HG03175 (cell line): ENCODE data around the gene KDM3A.
A peak's percentile ranks its signal among the peaks of the same experiment; 100 is the strongest.

ENCODE experiments used
- ATAC-seq: cut with Tn5 transposase; IDR thresholded peaks from one replicate; pipeline ENCODE4 v1.9.1; 2021; ENCODE audit warnings: mild to moderate bottlenecking, moderate library complexity; ENCODE audit not compliant: unreplicated experiment

The KDM3A gene, protein sequence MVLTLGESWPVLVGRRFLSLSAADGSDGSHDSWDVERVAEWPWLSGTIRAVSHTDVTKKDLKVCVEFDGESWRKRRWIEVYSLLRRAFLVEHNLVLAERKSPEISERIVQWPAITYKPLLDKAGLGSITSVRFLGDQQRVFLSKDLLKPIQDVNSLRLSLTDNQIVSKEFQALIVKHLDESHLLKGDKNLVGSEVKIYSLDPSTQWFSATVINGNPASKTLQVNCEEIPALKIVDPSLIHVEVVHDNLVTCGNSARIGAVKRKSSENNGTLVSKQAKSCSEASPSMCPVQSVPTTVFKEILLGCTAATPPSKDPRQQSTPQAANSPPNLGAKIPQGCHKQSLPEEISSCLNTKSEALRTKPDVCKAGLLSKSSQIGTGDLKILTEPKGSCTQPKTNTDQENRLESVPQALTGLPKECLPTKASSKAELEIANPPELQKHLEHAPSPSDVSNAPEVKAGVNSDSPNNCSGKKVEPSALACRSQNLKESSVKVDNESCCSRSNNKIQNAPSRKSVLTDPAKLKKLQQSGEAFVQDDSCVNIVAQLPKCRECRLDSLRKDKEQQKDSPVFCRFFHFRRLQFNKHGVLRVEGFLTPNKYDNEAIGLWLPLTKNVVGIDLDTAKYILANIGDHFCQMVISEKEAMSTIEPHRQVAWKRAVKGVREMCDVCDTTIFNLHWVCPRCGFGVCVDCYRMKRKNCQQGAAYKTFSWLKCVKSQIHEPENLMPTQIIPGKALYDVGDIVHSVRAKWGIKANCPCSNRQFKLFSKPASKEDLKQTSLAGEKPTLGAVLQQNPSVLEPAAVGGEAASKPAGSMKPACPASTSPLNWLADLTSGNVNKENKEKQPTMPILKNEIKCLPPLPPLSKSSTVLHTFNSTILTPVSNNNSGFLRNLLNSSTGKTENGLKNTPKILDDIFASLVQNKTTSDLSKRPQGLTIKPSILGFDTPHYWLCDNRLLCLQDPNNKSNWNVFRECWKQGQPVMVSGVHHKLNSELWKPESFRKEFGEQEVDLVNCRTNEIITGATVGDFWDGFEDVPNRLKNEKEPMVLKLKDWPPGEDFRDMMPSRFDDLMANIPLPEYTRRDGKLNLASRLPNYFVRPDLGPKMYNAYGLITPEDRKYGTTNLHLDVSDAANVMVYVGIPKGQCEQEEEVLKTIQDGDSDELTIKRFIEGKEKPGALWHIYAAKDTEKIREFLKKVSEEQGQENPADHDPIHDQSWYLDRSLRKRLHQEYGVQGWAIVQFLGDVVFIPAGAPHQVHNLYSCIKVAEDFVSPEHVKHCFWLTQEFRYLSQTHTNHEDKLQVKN (N-terminal part only)

DNA sequence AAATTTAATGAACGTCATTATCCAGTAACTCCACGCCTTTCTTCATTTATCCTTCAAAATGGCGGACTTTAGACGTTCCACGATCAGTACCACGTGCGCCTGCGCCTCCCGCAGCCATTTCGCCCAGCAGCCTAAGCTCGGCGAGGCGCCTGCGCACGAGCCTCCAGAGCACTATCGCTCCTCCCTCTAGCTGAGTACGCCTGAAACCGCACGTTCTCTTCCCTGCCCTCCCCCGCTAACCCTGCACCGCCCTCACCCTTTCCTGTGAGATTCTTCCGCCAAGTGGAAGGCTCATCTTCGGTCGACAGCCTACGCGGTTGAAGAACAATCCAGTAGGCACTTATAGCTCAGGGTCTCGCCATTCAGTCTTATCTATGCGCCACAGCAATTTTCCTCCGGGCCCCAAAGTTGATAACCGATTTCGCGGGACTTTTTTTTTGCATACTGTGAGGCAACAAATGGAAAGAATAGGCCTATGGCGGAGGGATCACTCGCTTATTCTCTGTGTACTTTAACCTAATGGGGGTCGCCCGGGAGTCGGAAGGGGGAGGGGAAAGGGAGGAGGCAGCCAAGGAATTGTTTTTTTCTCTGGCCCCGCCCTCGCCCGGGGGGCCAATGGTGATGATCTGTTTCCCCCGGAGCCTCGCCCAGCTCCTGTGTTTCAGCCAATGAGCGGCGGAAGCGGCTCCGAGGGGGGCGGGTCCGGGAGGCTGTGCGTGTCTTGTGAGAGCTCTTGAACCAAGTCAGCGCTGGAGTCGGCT is at the start of gene KDM3A:
Gene KDM3A (plus strand): TSS at position 741 of the 761 bp plus-strand sequence. CDS start 677 bp downstream, outside the sequence.
- peak; percentile 83 for ATAC-seq

DNA sequence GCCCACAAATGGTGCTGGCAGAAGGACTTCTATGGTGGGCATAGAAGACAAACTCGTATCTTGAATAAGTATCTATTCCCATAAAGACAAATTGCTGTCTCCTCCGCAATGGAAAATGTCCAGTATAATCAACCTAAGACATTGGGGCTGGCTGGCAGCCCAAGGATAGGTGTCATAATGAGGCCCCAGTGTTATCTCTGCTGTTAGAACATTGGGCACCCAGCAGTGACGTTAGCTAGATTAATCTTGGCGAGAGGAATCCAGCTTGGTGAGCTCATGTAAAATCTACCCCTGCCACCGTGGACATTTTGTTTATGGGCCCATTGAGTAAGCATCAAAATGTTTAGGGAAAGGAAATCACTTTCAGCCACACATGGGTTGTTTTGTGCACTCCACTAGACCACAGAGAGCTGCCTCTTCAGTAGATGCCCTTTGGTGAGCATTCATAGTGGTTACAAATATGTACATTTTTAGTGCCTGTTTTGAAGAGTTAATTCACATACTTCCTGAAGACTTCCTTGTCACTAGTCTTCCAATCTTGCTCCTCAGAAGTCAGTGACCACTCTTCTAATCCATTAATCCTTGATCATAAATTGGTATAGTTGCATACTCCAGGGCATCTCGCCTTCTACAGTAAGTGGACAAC is 48.2 kb upstream of the KDM3A start:
- ATAC-seq = no peak

DNA sequence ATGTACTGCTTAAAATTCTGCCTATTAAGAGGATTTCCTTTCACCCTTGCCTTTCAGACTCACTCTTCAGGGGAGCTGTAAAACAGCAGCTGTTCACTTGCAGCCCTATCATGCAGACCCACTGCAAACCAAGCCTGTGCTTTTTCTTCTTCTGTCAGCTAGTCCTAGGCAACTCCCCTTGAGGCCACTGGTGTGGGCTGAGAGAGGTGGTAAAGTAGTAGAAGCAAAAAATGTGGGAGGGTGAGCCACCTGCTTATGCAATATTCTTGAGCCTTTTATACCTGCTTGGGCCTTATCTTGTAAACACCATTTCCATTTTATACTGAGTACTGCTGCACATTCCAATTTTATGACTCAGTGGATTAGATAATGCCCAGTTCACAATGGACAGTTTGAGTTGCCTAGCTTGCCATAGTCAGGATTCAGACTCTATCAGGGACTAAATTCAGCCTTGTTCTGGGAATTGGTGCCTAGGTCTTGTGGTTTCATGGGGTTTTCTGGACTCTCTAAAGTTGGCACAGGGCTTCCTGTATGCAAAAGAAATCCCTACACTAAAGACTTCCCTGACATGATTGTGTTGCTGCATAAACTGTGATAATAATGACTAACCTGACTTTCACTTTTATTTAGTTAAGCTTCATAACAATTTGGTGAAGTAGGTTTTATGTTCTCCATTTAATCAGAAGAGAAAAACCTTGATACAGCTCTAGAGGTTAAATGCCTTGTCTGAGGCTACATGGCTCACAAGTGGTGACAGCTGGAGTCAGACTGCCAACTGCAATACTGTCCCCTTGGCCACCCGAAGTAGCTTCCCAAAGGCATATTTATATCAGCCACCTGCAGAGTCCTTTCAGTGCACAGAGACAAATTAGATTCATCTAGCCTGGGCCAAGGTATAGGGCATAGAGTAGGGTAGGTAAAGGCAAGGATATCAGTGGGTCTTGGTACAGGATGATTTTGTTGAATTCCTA is 47.4 kb upstream of the KDM3A start:
- no peak for ATAC-seq

DNA sequence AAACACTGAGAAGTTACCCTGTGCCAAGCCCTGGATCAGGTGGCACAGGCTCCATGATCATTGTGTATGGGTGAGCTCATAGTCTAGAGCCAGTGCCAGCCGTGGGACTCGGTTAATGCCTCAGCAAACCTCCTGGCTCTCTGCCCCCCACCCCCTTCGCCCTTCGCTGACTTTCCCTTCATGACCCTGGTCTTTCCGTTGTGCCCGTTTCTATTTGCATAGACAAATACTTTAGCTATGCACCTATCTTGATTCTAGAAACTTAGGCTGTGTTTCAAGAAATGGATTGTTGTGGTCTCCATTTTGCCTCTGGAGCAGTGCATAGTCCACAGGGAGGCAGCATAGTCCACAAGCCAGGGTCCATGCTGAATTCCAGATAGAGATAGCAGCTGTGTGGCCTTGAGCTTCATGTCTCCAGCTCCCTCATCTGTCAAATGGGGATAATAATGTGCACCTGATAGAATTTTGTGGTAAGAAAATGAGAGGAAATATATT is 44.8 kb upstream of the KDM3A start:
- ATAC-seq = no peak

DNA sequence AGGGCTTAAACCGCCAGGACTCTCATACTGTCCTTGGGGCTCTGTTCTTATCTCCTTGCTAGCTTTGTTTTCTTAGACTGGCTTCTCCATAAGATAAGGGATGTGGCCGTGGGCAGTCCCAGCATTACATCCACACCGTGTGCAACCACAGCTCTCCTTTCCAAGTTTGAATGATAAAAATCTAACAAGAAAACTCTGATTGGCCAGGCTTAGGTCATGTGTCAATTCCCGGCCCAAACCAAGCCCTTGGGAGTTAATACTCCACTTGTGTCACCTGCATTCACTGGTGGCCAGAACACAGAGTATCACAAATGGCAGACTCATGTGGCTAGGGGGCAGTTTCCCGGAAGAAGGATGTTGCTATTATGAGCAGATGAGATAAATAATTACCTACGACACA is 43.2 kb upstream of the KDM3A start:
- peak; percentile 59 for ATAC-seq

DNA sequence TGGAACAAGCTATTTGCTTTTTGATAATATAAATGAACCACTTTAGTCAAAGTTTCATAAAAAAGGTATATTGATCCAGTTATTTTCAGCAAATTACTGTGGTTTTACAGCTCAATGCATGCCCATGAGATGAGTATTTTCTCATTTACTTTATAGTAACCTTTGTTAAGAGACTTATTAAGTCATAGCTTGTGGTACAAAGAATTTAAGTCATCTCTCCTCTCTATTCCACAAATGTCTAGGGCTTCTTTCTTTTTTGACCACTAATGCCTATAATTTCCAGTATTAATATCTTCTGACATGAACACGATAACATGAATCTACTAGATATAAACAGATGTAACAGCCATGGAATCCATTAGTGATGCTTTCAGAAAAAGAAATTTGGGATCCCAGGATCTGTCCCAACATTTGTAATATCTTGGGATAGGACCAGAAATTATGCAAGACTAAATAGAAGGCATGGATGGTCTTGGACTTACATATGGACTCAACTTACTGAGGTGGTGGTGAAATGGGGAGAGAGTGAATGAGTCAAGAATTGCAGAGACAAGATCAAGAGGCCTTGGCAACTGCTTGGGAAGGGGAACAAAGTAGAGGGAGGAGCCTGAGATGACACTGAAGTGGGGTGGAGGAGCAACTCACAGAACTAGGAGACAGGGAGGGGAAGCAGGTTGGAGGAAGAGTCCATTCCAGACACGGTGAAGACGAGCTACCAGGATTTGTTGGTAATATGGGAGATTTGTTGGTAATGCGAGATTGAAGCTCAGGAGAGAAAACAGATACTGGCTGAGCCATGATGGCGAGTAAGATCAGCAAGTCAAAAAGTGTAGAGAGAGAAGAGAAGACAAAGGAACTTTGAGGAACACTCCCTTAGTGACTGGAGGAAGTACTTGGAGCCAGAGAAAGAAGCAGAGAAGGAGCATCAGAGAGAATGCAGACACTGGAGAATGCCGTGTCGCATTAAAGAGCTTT is 42.4 kb upstream of the KDM3A start:
- peak; percentile 52 for ATAC-seq

DNA sequence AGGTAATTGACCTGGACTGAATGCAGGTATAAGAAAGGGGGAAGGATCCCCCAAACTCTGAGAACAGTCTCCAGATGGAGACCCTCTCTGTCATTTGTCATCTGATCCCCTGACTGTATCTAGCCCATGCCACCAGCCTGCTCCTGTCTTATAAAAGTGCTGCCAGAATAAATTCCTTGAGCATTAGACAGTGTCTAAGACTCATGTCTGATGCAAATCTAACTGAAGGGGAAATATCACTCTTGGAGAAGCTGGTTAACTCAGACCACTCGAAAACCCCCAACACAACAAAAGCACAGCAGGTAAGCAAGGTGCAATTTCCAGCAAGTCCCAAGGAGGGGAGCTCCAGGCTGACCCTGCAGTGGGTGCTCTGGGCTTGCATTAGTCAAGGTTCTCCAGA is 40.9 kb upstream of the KDM3A start:
- ATAC-seq = no peak

DNA sequence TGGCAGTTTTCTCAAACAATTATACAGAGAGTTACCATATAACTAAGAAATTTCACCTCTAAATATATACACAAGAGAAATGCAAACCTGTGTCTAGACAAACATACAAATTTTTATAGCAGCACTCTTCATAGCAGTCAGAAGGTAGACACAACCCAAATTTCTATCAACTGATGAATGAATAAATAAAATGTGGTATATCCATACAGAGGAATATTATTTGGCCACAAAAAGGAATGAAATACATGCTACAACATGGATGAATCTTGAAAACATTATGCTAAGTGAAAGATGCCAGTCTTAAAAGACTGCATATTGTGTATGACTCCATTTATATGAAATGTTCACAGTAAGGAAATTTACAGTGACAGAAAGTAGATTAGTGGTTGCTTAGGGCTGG is 30.6 kb upstream of the KDM3A start:
- ATAC-seq = no peak

DNA sequence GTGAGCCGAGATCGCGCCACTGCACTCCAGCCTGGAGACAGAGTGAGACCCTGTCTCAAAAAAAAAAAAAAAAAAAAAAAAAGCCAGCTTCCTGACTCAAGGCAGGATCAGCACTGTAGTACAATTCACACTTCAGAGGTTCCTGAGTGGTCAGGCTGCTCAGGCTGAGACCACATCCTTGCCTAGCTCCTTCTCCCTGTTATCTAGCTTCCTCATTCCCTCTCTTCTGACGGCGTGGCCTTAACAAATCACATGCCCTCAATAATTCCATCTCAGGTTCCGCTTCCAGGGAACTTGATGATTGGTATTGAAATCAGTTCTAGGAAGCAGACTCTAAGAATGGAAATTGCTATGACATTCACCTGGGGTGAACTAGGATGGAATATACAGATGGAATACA is 29.8 kb upstream of the KDM3A start:
- no peak for ATAC-seq

DNA sequence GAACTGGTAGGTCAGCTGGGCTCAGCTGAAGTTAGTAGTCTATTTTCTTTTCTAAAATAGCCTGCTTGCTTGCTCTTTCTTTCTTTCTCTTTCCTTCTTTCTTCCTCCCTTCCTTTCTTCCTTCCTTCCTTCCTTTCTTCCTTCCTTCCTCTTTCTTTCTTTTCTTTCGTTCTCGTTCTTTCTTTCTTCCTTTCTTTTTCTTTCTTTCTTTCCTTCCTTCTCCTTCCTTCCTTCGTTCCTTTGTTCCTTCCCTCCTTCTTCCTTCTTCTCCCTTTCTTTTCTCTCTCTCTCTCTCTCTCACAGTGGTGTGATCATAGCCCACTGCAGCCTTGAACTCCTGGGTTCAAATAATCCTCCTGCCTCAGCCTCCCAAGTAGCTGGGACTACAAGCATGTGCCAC is 29.2 kb upstream of the KDM3A start:
- ATAC-seq = no peak

DNA sequence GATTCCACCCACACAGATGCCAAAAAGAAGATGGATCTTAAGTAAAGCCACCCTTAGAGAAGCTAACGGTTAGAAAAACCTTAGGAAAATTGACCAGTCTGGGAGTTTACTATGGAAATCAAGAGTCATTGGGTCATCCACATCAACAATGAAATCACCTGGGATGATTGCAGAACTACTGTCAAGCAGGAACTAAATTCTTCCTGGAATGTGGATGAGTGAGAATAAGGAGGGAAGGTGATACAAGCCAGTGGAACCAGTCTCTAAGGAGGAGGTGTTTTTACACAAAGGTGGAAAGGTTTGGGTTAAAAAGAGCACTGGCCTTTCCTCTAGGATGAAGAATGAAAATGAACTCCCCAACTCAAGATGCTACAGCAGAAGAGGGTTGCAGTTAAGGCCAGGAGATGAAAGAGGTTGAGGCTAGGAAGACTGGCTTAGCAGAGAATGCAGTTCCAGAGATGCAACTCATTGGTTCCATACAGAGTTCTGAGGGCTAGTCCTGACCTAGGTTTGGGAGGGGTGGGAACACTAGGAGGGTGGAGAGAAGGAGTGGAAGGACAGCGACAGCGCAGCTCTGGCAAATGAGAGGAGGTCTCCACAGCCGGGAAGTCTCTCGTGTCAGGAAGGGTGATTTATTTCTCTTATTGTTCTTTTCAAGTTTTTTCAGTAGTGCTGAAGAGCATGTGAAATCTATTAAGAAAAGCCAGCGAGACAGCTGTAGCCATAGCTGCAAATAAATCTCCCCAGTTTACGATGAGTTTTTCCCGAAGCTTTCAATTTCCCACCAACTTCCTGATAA is 27.7 kb upstream of the KDM3A start:
- no peak for ATAC-seq

DNA sequence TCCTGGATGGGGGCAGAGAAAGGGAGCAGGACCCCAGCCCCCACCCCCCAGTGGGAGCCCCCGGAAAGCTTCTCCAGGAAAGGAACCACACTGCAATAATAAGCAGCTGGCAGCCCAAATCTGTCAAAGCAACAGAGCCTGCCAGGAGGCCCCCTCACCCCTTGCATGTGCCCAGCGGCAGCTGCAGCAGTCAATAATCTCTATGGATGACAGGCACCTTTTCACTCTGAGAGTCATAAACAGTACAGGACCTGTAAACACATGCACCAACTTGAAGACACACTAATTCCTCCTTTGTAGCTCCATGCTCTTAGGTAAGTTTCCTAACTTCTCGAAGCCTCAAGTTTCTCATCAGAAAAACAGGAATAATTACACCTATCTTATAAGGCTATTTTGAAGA is 26.2 kb upstream of the KDM3A start:
- no peak for ATAC-seq

DNA sequence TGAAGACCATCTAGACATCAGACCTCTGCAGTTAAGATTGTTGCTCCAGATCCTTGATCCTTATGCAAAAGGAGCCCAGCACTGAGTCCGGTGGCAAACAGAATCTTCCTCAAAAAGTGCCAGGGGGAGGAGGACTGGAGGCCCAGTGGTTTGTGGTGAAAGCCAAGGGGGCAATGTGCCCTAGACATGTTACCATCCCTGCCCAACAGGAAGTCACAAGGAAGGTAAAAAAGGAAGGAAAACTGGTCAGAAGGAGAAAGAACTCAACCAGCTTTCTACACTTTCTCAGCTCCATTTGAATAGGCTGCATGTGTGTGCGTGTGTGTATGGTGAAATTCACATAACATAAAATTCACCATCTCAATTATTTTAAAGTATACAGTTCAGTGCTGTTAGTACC is 25.0 kb upstream of the KDM3A start:
- ATAC-seq = no peak

DNA sequence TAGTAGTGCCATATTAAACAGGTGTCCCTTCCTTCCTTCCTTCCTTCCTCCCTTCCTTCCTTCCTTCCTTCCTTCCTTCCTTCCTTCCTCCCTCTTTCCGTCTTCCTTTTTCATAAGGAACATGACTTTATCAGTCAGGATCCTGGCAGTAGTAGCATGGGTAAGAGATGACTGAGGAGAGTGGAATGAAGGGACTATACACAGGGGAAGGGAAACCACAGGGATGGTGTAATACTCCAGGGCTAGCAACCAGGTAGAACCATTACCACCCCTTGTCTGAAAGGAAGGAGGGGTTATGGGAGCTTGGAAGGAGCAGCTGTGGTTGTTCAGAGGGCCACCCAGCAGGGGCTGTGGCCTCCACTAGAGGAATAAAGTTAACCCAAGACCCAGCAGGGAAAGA is 23.2 kb upstream of the KDM3A start:
- no peak for ATAC-seq

DNA sequence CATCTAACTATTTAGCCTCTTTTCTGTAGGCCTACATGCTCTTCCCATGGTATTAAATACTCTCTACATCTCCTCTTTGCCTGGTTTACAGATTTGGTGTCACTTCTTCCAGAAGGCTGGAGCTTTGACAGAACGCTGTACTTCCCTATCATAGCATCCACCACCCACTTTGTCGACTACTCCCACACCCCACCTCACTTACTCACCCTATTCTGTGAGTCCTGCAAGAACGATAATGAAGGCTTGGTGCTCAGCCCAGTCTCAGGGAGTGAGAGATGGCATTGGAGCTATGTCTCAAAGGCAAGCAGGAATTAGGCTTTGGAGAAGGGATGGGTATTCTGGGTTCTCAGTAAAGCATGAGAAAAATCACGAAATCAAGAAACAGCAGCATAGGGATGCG is 20.3 kb upstream of the KDM3A start:
- no peak for ATAC-seq

DNA sequence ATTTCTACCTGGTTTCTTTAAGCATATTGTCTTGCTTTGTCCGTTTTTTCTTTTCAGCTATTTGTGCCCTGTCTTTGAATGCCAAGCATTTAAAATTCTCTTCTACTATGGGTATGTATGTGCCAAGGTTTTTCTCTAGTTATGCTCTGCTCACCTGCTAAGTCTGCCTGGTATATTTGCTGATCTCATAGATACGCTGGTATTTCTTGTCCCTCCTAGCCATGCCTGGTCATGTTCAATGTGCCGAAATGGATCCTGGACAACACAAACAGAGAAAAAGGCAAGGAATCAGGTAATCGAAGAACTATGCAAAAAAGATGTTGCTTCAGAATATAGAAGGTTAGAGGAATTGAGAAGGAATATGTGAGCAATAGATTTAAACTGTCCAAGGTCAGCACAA is 14.9 kb upstream of the KDM3A start:
- no peak for ATAC-seq

DNA sequence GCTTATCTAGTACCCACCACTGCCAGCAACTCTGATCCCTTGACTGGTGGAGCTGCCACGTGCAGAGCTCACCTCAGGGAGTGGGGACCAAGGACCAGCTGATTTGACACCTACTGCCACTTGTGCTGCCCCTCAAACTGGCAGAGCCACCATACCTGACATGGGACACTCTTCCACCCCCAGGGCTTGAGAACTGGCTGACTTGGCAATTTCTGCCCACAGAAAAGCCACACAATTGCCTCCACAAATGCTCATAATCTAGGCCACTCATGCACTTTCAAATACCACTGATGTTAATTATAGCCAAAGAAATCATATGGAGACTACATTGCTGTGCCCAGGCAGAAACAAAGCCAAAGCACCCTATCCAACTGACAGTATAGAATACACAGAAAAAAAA is 11.8 kb upstream of the KDM3A start:
- no peak for ATAC-seq
